ENCODE measurements around the gene FLNA.
"Not testable (repeated sequence)": the region's sequence is repeated elsewhere in the genome, so short reads cannot be mapped to it uniquely, and the experiment has no call there.

Gene FLNA

GRCh38 chrX:154304846-154305245 is 69.6 kb downstream of the FLNA start:
- DNase-seq (ENCODE audit: low spot score): no peak

GRCh38 chrX:154303476-154303875 is 71.0 kb downstream of the FLNA start:
- DNase-seq (ENCODE audit: low spot score): no peak

DNA sequence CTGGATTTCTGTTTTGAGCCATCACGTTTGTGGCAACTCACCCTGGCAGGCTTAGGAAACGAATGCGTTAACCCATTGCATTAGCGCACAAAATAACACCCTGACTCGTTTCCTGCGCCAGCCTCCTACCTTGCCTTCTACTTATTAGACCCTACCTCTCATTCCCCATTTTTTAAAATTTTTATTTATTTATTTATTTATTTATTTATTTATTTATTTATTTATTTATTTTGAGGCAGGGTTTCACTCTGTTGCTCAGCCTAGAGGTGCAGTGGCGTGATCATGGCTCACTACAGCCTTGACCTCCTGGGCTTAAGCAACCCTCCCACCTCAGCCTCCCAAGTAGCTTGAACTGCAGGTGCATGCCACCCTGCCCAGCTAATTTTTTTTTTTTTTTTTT is 71.4 kb downstream of the FLNA start:
- not testable (repeated sequence) for DNase-seq (ENCODE audit: low spot score)

DNA sequence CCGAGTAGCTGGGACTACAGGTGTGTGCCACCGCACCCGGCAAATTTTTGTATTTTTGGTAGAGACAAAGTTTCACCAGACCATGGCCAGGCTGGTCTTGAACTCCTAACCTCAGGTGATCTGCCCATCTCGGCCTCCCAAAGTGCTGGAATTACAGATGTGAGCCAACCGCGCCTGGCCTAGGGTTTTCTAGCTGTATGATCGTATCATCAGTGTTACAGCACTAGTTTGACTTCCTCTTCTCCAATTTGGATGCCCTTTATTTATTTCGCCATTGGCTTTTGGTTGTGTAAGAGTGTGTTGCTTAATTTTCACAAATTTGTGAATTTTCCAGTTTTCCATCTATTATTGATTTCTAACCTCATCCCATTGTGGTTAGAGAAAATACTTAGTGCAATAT is 73.6 kb downstream of the FLNA start:
- no peak for DNase-seq (ENCODE audit: low spot score)

Measured in kidney capillary endothelial cell (primary cell).